Lung microvascular endothelial cell (primary cell): ENCODE data around the gene EFHD1. TPM values are rescaled to one million over a fixed set of nuclear protein-coding genes. Genes with fewer than 3 reads are reported as not detected.
"Not testable (repeated sequence)": the region's sequence is repeated elsewhere in the genome, so short reads cannot be mapped to it uniquely, and the experiment has no call there.

Experiments
- DNase-seq, 2 donors: peaks; one replicate each; pipeline versions ENCODE4 v3.0.0 to v3.0.0-alpha.2; 2010; ENCODE audit warnings: low read depth in 2 of 2
- total RNA-seq: library from RNA; depleted of rRNA; stranded (reverse); fragments of >200 nt; gene quantifications from 2 replicates; pipeline ENCODE4 v1.2.1, GENCODE V29; 2014

EFHD1 gene
- total RNA-seq, 1 donor from 2014 or later: 0.20 TPM

GRCh38 chr2:232647261-232647660 is 13.9 kb downstream of the EFHD1 start:
- DNase-seq: no peak

- no peak for DNase-seq
Observed at GRCh38 chr2:232649033-232649432, 15.6 kb downstream of the EFHD1 start.

- no peak for DNase-seq
Observed at GRCh38 chr2:232652505-232652851, 19.1 kb downstream of the EFHD1 start.

GRCh38 chr2:232653441-232653840 is 20.0 kb downstream of the EFHD1 start:
- DNase-seq: no peak

GRCh38 chr2:232655392-232655791 is 22.0 kb downstream of the EFHD1 start:
- no peak for DNase-seq

GRCh38 chr2:232658217-232658785 is 24.9 kb downstream of the EFHD1 start:
- no peak for DNase-seq

- DNase-seq: no peak
Observed at GRCh38 chr2:232659359-232659758, 26.0 kb downstream of the EFHD1 start.

GRCh38 chr2:232662486-232663260 is 29.3 kb downstream of the EFHD1 start:
- DNase-seq: no peak

GRCh38 chr2:232666051-232666805 is 32.8 kb downstream of the EFHD1 start:
- no peak for DNase-seq

GRCh38 chr2:232667989-232668583 is 34.7 kb downstream of the EFHD1 start:
- no peak for DNase-seq

- peak; percentile 29 to 46 for DNase-seq
Observed at GRCh38 chr2:232668805-232669444, 35.5 kb downstream of the EFHD1 start.

- no peak for DNase-seq
Observed at GRCh38 chr2:232672588-232672987, 39.2 kb downstream of the EFHD1 start.

- no peak for DNase-seq
Observed at GRCh38 chr2:232674491-232674890, 41.1 kb downstream of the EFHD1 start.

- DNase-seq: no peak
Observed at GRCh38 chr2:232675381-232675780, 42.0 kb downstream of the EFHD1 start.

- DNase-seq: no peak
Observed at GRCh38 chr2:232680006-232680405, 46.6 kb downstream of the EFHD1 start.

- DNase-seq: no peak
Observed at GRCh38 chr2:232681527-232681926, 48.1 kb downstream of the EFHD1 start.

- no peak for DNase-seq
Observed at GRCh38 chr2:232683368-232683767, 50.0 kb downstream of the EFHD1 start.

- not testable (repeated sequence) for DNase-seq
Observed at GRCh38 chr2:232685391-232685790, 52.0 kb downstream of the EFHD1 start.

GRCh38 chr2:232687382-232688160 is 54.2 kb downstream of the EFHD1 start:
- no peak for DNase-seq

- DNase-seq: no peak
Observed at GRCh38 chr2:232688201-232688600, 54.8 kb downstream of the EFHD1 start.
